VCaP (cell line): Measurements from ENCODE around the gene DIAPH3.
"Not testable (repeated sequence)": the region's sequence is repeated elsewhere in the genome, so short reads cannot be mapped to it uniquely, and the experiment has no call there.

Experiments
- H3K27ac ChIP-seq: fragments of 450-650 bp; 2 replicates; pipeline ENCODE4 v1.5.1; 2017
- TF ChIP-seq, protein P1 (sequence below): fragments of 450-650 bp; conservative IDR thresholded peaks from 2 replicates; pipeline ENCODE4 v1.5.1; 2017; ENCODE audit warnings: mild to moderate bottlenecking, moderate library complexity

The DIAPH3 gene

DNA sequence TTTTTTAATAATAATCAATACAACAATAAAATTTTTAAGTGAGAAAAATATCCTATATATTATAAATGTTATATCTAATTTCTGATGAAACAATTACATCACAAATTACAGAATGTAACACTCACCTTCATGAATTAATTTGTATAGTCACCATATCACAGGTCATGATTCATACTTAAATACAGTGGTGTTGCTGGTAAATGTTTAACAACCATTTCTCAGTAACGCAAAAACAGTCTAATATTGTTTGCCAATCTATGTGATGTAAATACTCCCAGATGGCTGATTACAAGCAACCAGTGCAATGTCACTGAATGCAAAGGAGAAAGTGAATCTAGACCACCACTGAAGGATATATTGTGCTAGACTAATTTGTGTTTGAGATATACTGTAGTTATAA, 97.5 kb downstream of the DIAPH3 start:
- TF ChIP-seq, protein P1, sequence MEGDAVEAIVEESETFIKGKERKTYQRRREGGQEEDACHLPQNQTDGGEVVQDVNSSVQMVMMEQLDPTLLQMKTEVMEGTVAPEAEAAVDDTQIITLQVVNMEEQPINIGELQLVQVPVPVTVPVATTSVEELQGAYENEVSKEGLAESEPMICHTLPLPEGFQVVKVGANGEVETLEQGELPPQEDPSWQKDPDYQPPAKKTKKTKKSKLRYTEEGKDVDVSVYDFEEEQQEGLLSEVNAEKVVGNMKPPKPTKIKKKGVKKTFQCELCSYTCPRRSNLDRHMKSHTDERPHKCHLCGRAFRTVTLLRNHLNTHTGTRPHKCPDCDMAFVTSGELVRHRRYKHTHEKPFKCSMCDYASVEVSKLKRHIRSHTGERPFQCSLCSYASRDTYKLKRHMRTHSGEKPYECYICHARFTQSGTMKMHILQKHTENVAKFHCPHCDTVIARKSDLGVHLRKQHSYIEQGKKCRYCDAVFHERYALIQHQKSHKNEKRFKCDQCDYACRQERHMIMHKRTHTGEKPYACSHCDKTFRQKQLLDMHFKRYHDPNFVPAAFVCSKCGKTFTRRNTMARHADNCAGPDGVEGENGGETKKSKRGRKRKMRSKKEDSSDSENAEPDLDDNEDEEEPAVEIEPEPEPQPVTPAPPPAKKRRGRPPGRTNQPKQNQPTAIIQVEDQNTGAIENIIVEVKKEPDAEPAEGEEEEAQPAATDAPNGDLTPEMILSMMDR, result no peak
- H3K27ac ChIP-seq, result no peak overlapping the region

DNA sequence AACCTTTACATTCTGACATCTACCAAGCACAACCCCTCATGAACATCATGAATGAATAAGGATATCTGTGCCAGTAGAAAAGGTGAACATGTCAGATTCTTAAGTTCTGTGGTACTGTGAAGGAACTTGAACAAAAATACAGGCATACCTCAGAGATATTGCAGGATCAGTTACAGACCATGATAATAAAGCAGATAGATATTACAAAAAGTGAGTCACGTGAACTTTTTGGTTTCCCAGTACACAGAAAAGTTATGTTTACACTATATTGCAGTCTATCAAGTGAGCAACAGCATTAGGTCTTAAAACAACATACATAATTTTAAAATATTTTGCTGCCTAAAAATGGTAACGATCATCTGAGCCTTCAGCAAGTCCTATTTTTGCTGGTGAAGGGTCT, 101.2 kb downstream of the DIAPH3 start:
- TF ChIP-seq, protein P1, result no peak
- no peak overlapping the region for H3K27ac ChIP-seq

DNA sequence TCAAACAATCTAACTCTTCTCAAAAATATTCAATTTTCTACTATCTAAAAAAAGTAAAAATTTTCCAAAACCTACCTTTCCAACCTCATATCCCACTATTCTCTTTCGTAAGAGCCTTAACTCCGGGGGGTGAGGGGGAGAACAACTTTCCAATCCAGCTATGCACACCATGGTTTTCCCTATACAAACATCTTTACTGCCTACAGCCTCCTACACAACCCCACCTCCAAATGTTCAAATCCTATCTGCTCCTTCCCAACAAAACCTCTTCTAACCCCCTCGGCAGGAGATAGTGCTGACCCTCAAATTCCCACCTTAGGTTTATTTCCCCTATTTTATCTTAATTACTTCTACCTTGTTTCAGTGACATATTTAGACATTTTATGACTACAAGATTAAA, 102.0 kb downstream of the DIAPH3 start:
- TF ChIP-seq, protein P1, result no peak
- no peak overlapping the region for H3K27ac ChIP-seq

GRCh38 chr13:60051754-60052285, 111.9 kb downstream of the DIAPH3 start:
- no peak overlapping the region for H3K27ac ChIP-seq
- TF ChIP-seq, protein P1, result no peak

DNA sequence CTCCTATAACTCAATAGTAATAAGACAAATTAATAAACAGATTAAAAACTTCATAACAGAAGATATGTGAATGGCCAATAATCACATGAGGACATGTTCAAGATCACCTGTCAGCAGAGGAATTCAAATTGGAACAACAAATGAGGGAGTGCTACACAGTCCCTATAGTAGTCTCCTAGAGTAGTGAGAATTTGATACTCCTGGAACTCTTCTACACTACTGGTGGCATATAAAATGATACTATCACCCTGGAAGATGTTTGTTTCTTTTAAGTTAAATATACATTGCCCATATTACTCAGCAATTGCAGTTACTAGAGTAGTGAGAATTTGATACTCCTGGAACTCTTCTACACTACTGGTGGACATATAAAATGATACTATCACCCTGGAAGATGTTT, 115.4 kb downstream of the DIAPH3 start:
- H3K27ac ChIP-seq, result not testable (repeated sequence)

DNA sequence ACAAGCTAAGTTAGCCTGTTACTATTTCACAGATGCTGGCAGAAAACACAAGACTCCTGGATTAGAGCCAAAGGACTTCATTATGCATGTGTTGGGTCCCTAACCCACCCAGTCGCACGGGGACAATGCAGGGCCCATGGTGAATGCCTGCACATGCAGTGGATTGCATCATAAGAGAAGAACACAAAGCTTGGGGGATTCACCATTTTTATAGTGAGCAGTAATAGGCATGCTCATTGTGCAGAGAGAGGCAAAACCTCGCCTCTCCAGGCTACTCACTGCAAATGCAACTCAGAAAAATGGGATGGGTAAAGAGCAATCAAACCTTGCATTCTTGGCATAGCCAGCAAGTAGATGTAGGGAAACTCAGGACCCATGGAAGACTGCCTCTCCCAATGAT, 115.8 kb downstream of the DIAPH3 start:
- H3K27ac ChIP-seq, result no peak overlapping the region

GRCh38 chr13:60044321-60044720, 119.4 kb downstream of the DIAPH3 start:
- TF ChIP-seq, protein P1, result no peak
- H3K27ac ChIP-seq, result no peak overlapping the region

More for the DNA sequence above, 115.8 kb downstream of the DIAPH3 start:
- TF ChIP-seq, protein P1, result no peak

DNA sequence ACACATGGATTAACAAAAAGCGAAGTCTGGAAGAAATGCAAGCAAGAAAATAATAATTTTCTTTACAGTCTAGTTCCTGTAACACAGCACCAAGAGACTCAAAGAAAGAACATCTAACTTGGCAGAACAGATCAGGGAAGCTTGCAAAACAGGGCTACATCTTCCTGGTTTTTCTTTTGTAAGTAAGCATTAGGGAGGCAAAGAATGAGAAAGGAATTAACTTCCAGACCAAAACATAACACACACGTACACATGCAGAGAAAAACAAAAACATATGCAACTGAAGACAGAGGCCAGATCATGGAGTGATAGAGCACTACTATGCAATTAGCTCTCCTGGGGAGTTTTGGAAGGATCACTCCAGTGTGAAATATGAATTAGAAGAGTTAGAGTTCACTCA, 120.5 kb downstream of the DIAPH3 start:
- H3K27ac ChIP-seq, result no peak overlapping the region
- TF ChIP-seq, protein P1, result no peak

- H3K27ac ChIP-seq, result not testable (repeated sequence)
These were observed 123.1 kb downstream of the DIAPH3 start for GRCh38 chr13:60040668-60041067.
